Measurements from ENCODE around the gene NRL. TPM values are rescaled to one million over a fixed set of nuclear protein-coding genes. Genes with fewer than 3 reads are reported as not detected.
"Not testable (repeated sequence)": the region's sequence is repeated elsewhere in the genome, so short reads cannot be mapped to it uniquely, and the experiment has no call there.

Gene NRL
- total RNA-seq, 2 donors from 2014 or later, result 4.3 to 4.7 TPM

- Histone ChIP-seq H3K27me3 (replicated peaks; ENCODE audit: insufficient read depth) (no peaks in the 10 kb centered on the region), H3K27ac (no peak overlapping the region)
- intact Hi-C loops (cut with DNase I), result no loop called here
These were observed 77.1 kb downstream of the NRL start for GRCh38 chr14:24037658-24038037.

GRCh38 chr14:24036963-24037657 is 77.6 kb downstream of the NRL start:
- peak overlapping the region; percentile 31 to 48 for H3K4me3 ChIP-seq
- 42% methylated on average over 10 of the region's 10 CpGs for WGBS
- intact Hi-C loops (cut with DNase I); H3K4me1 ChIP-seq (replicated peaks); H3K27me3 ChIP-seq (replicated peaks; ENCODE audit: insufficient read depth); H3K9me3 ChIP-seq; DNase-seq (ENCODE audit: low spot score); H3K36me3 ChIP-seq: not testable (repeated sequence)
- H3K27ac ChIP-seq, result peak overlapping the region; percentile 83 to 84

More at GRCh38 chr14:24037658-24038037, 77.1 kb downstream of the NRL start:
- no peaks in the 10 kb centered on the region for H3K36me3 ChIP-seq
- H3K4me1 ChIP-seq (replicated peaks), result no peaks in the 10 kb centered on the region
- DNase-seq (ENCODE audit: low spot score), result no peak
- H3K9me3 ChIP-seq, result no peaks in the 10 kb centered on the region
- no peak overlapping the region for H3K4me3 ChIP-seq
- WGBS, result 60% methylated on average over 13 of the region's 14 CpGs
- TF ChIP-seq CTCF (IDR thresholded peaks at IDR 0.05) (no peak), POLR2AphosphoS5 (IDR thresholded peaks at IDR 0.05) (no peak), POLR2A (IDR thresholded peaks at IDR 0.05) (no peak)

GRCh38 chr14:24036169-24036962 is 78.4 kb downstream of the NRL start:
- no peaks in the 10 kb centered on the region for H3K36me3 ChIP-seq
- WGBS, result 0% methylated on average over 24 of the region's 50 CpGs

GRCh38 chr14:24035769-24036168 is 79.0 kb downstream of the NRL start:
- H3K36me3 ChIP-seq; H3K27me3 ChIP-seq (replicated peaks; ENCODE audit: insufficient read depth); H3K4me1 ChIP-seq (replicated peaks); intact Hi-C loops (cut with DNase I); H3K9me3 ChIP-seq; DNase-seq (ENCODE audit: low spot score): not testable (repeated sequence)
- Histone ChIP-seq H3K4me3 (peak overlapping the region; percentile 31 to 48), H3K27ac (peak overlapping the region; percentile 83 to 84)
- 56% methylated on average over 3 of the region's 4 CpGs for WGBS

More at GRCh38 chr14:24036169-24036962, 78.4 kb downstream of the NRL start:
- TF ChIP-seq POLR2AphosphoS5 (IDR thresholded peaks at IDR 0.05) (peak; percentile 17), POLR2A (IDR thresholded peaks at IDR 0.05) (peak; percentile 21), CTCF (IDR thresholded peaks at IDR 0.05) (peak; percentile 39 to 76 (median 61))
- DNase-seq (ENCODE audit: low spot score), result peak; percentile 83
- intact Hi-C loops (cut with DNase I), result no loop called here
- Histone ChIP-seq H3K4me3 (peak overlapping the region; percentile 31 to 48), H3K9me3 (no peaks in the 10 kb centered on the region), H3K4me1 (replicated peaks) (no peaks in the 10 kb centered on the region), H3K27ac (peak overlapping the region; percentile 83 to 84), H3K27me3 (replicated peaks; ENCODE audit: insufficient read depth) (no peaks in the 10 kb centered on the region)

- H3K27ac ChIP-seq, result no peak overlapping the region
- TF ChIP-seq POLR2A (IDR thresholded peaks at IDR 0.05) (no peak), POLR2AphosphoS5 (IDR thresholded peaks at IDR 0.05) (no peak), CTCF (IDR thresholded peaks at IDR 0.05) (no peak)
- 52% methylated on average over 2 of the region's 2 CpGs for WGBS
These were observed 81.9 kb downstream of the NRL start for GRCh38 chr14:24032727-24033418.

GRCh38 chr14:24031331-24031730 is 83.4 kb downstream of the NRL start:
- intact Hi-C loops (cut with DNase I); H3K4me1 ChIP-seq (replicated peaks); DNase-seq (ENCODE audit: low spot score); H3K27me3 ChIP-seq (replicated peaks; ENCODE audit: insufficient read depth); H3K4me3 ChIP-seq; H3K36me3 ChIP-seq; H3K27ac ChIP-seq; H3K9me3 ChIP-seq: not testable (repeated sequence)
- WGBS, result 93% methylated on average over 2 of the region's 2 CpGs

More at GRCh38 chr14:24032727-24033418, 81.9 kb downstream of the NRL start:
- H3K9me3 ChIP-seq, result no peaks in the 10 kb centered on the region
- H3K27me3 ChIP-seq (replicated peaks; ENCODE audit: insufficient read depth), result no peaks in the 10 kb centered on the region
- no peaks in the 10 kb centered on the region for H3K4me1 ChIP-seq (replicated peaks)
- no peak overlapping the region for H3K4me3 ChIP-seq
- no peaks in the 10 kb centered on the region for H3K36me3 ChIP-seq
- intact Hi-C loops (cut with DNase I), result no loop called here
- no peak for DNase-seq (ENCODE audit: low spot score)

GRCh38 chr14:24029687-24030086 is 85.1 kb downstream of the NRL start:
- 95% methylated on average over 3 of the region's 3 CpGs for WGBS
- H3K4me1 ChIP-seq (replicated peaks); intact Hi-C loops (cut with DNase I): not testable (repeated sequence)

More at GRCh38 chr14:24029687-24030086, 85.1 kb downstream of the NRL start:
- H3K36me3 ChIP-seq; H3K27ac ChIP-seq; H3K9me3 ChIP-seq; DNase-seq (ENCODE audit: low spot score); H3K4me3 ChIP-seq; H3K27me3 ChIP-seq (replicated peaks; ENCODE audit: insufficient read depth): not testable (repeated sequence)
